WTC11 (cell line): ENCODE measurements around the gene PPP6R1. TPM values are rescaled to one million over a fixed set of nuclear protein-coding genes. Genes with fewer than 3 reads are reported as not detected.

Experiments used
- ATAC-seq: fragments of 200-7000 bp; cut with Tn5 transposase; 2 replicates; pipeline ENCODE4 v1.10.0; 2021; ENCODE audit warnings: mild to moderate bottlenecking, moderate library complexity
- CTCF ChIA-PET: fragments of 300-600 bp; sonication (Branson Sonifier 250); formaldehyde crosslinking; loops from one replicate; lab custom pipeline; 2021; ENCODE audit warnings: antibody characterized with exemption; lab: Charles Lee
- POLR2A ChIA-PET: fragments of 350-600 bp; sonication (Branson Sonifier 250); formaldehyde crosslinking; loops from one replicate; lab custom pipeline; 2021; ENCODE audit warnings: antibody characterized with exemption; lab: Charles Lee
- DNase-seq: peaks from one replicate; pipeline ENCODE4 v3.0.0; 2021; ENCODE audit warnings: low spot score
- H3K27ac Mint-ChIP-seq: 2 replicates; pipeline ENCODE4 v1.8.0; 2021; ENCODE audit warnings: mixed read lengths
- H3K27me3 Mint-ChIP-seq: 2 replicates; pipeline ENCODE4 v1.8.0; 2021; ENCODE audit warnings: low read depth, mild to moderate bottlenecking, moderate library complexity, mixed read lengths
- H3K36me3 Mint-ChIP-seq: 2 replicates; pipeline ENCODE4 v1.8.0; 2021; ENCODE audit warnings: mixed read lengths
- H3K4me1 Mint-ChIP-seq: 2 replicates; pipeline ENCODE4 v1.8.0; 2022; ENCODE audit warnings: mixed read lengths
- H3K4me3 Mint-ChIP-seq: 2 replicates; pipeline ENCODE4 v1.8.0; 2021; ENCODE audit warnings: mild to moderate bottlenecking, moderate library complexity, mixed read lengths
- H3K9me3 Mint-ChIP-seq: 2 replicates; pipeline ENCODE4 v1.8.0; 2021; ENCODE audit warnings: mixed read lengths
- ATF1 ChIP-seq: sonication (generic); formaldehyde crosslinking; IDR thresholded peaks from 2 replicates; pipeline ENCODE4 v1.8.1; 2023; ENCODE audit warnings: mild to moderate bottlenecking, moderate library complexity, missing genetic modification reagents
- CDX4 ChIP-seq: fragments of 250-450 bp; sonication (Bioruptor Pico); IDR thresholded peaks from 2 replicates; pipeline ENCODE4 v1.9.0; 2021; ENCODE audit warnings: moderate library complexity, mild to moderate bottlenecking, inconsistent platforms, borderline replicate concordance
- ELF4 ChIP-seq: sonication (generic); formaldehyde crosslinking; IDR thresholded peaks from 2 replicates; pipeline ENCODE4 v1.8.1; 2022; ENCODE audit warnings: low read depth, mild to moderate bottlenecking, moderate library complexity, missing genetic modification reagents
- ESRRA ChIP-seq: sonication (generic); formaldehyde crosslinking; IDR thresholded peaks from 2 replicates; pipeline ENCODE4 v1.8.1; 2022; ENCODE audit warnings: mild to moderate bottlenecking, missing genetic modification reagents, borderline replicate concordance
- FOXK1 ChIP-seq: sonication (generic); formaldehyde crosslinking; IDR thresholded peaks from 2 replicates; pipeline ENCODE4 v1.8.0; 2022; ENCODE audit warnings: mild to moderate bottlenecking, moderate library complexity, missing genetic modification reagents
- FOXP1 ChIP-seq: sonication (generic); formaldehyde crosslinking; IDR thresholded peaks from 2 replicates; pipeline ENCODE4 v1.8.0; 2022; ENCODE audit warnings: missing genetic modification reagents, mild to moderate bottlenecking, moderate library complexity, borderline replicate concordance
- GABPB1 ChIP-seq: sonication (generic); formaldehyde crosslinking; IDR thresholded peaks from 2 replicates; pipeline ENCODE4 v1.8.1; 2023; ENCODE audit warnings: mild to moderate bottlenecking, missing genetic modification reagents
- GRHL2 ChIP-seq: fragments of 250-450 bp; sonication (Bioruptor Pico); IDR thresholded peaks from 2 replicates; pipeline ENCODE4 v1.8.0; 2022; ENCODE audit warnings: mild to moderate bottlenecking, moderate library complexity; ENCODE audit not compliant: insufficient replicate concordance, severe bottlenecking
- GTF2I ChIP-seq: fragments of 250-450 bp; sonication (Bioruptor Pico); conservative IDR thresholded peaks from 2 replicates; pipeline ENCODE4 v1.4.0; 2021; ENCODE audit warnings: mild to moderate bottlenecking
- JUN ChIP-seq: sonication (generic); formaldehyde crosslinking; IDR thresholded peaks from 2 replicates; pipeline ENCODE4 v1.8.0; 2023; ENCODE audit warnings: mild to moderate bottlenecking, missing genetic modification reagents
- MAX ChIP-seq: sonication (generic); formaldehyde crosslinking; IDR thresholded peaks from 2 replicates; pipeline ENCODE4 v1.8.0; 2022; ENCODE audit warnings: mild to moderate bottlenecking, missing genetic modification reagents
- OVOL2 ChIP-seq: fragments of 250-450 bp; sonication (Bioruptor Pico); IDR thresholded peaks from 2 replicates; pipeline ENCODE4 v1.9.0; 2021; ENCODE audit warnings: mild to moderate bottlenecking, borderline replicate concordance
- RELA ChIP-seq: sonication (generic); formaldehyde crosslinking; IDR thresholded peaks from 2 replicates; pipeline ENCODE4 v1.8.1; 2022; ENCODE audit warnings: missing genetic modification reagents, mild to moderate bottlenecking, borderline replicate concordance
- SOX15 ChIP-seq: fragments of 250-450 bp; sonication (Bioruptor Pico); IDR thresholded peaks from 2 replicates; pipeline ENCODE4 v1.9.0; 2021; ENCODE audit warnings: mild to moderate bottlenecking
- STAT6 ChIP-seq: sonication (generic); formaldehyde crosslinking; conservative IDR thresholded peaks from 2 replicates; pipeline ENCODE4 v1.8.1; 2023; ENCODE audit warnings: mild to moderate bottlenecking, low read depth, missing genetic modification reagents, moderate library complexity
- USF2 ChIP-seq: sonication (generic); formaldehyde crosslinking; IDR thresholded peaks from 2 replicates; pipeline ENCODE4 v1.8.1; 2023; ENCODE audit warnings: mild to moderate bottlenecking, missing genetic modification reagents, moderate library complexity
- ZBTB43 ChIP-seq: sonication (generic); formaldehyde crosslinking; IDR thresholded peaks from 2 replicates; pipeline ENCODE4 v1.8.1; 2023; ENCODE audit warnings: mild to moderate bottlenecking, missing genetic modification reagents
- total RNA-seq: library from RNA; stranded (reverse); gene quantifications from 3 replicates; pipeline ENCODE4 v1.2.3, GENCODE V29; 2021
- TF ChIP-seq, protein P1 (sequence below): sonication (generic); formaldehyde crosslinking; IDR thresholded peaks from 2 replicates; pipeline ENCODE4 v1.8.0; 2022; ENCODE audit warnings: mild to moderate bottlenecking, missing genetic modification reagents
- TF ChIP-seq, protein P2 (sequence below): fragments of 250-450 bp; sonication (Bioruptor Pico); IDR thresholded peaks from 2 replicates; pipeline ENCODE4 v1.9.0; 2021; ENCODE audit warnings: mild to moderate bottlenecking

Gene PPP6R1
- total RNA-seq, 1 experiment from 2014 or later = 91.8 TPM

DNA sequence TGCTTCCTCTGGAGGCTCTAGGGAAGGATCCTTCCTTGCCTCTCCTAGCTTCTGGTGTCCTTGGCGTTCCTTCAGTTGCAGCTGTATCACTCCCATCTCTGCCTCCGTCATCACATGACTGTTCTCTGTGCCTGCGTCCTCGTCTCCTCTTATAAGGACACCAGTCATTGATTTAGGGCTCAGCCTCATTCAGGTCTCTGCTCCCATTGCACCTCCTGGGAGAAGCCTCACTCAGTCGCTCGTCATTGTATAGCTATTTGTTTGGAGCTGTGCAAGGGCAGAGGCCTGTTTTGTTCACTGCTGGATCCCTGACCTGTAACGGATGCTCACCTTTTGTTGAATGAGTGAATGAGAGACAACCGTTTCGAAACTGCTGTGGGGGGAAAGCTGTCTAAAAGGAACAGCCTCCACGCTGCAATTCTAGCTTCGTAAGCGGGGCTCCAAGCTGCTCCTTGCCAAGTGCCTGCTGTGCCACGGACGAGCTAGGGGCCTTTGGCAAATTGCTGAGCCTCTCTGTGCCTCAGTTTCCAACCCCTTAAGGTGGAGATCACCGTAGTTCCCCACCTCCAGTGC, 42.2 kb upstream of the PPP6R1 start:
- peaks cover 25% of the 10 kb centered on the region for H3K4me1 Mint-ChIP-seq
- H3K4me3 Mint-ChIP-seq = peak overlapping the region; percentile 58
- no peak for TF ChIP-seq OVOL2 (CRISPR knock-in tag)
- 0 out of 2 replicates have a peak, but pooled peaks have one; percentile 38 for TF ChIP-seq FOXP1
- ChIA-PET POLR2A (interaction anchor here (0.6 to 1.9 kb wide), 5 partner anchors 39 to 106 kb away, joined by 3 to 11 read pairs (median 7); partner anchors contain the start of gene KMT5C), CTCF (interaction anchor here (0.6 to 2.8 kb wide), 50 partner anchors 9 to 822 kb away, joined by 3 to 35 read pairs (median 4); partner anchors contain the start of genes BRSK1, DNAAF3, HSPBP1 and IL11)
- H3K27ac Mint-ChIP-seq = peak overlapping the region; percentile 79
- H3K27me3 Mint-ChIP-seq = no peaks in the 10 kb centered on the region
- ATAC-seq (no peak), DNase-seq (no peak)
- peaks cover 30% of the 10 kb centered on the region for H3K36me3 Mint-ChIP-seq
- H3K9me3 Mint-ChIP-seq = no peaks in the 10 kb centered on the region

DNA sequence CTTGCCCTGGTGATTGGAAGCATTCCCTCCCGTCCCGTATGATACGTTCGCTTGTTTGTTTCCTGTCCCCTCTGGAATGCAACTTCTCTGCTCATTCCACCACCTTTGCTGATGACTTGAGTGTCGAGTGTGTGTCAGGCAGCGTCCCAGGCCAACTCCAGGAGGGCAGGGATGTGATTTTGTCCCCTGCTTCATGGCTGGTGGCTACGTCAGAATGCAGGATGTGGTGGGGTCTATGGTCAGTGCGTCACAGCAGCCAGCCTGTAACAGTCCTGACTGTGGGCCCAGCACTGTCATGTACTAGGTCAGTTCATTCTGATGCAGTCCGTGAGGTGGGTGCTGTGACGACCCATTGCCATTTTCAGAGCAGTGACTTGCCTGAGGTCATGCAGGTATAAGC, 41.2 kb upstream of the PPP6R1 start:
- ATAC-seq (no peak), DNase-seq (no peak)
- peaks cover 19% of the 10 kb centered on the region for H3K4me1 Mint-ChIP-seq
- no peak overlapping the region for H3K27ac Mint-ChIP-seq
- no peak for TF ChIP-seq JUN
- TF ChIP-seq GRHL2 = no peak
- no peak for TF ChIP-seq GABPB1 (CRISPR knock-in tag)
- no peak for TF ChIP-seq SOX15
- TF ChIP-seq GTF2I (CRISPR knock-in tag) = no peak
- TF ChIP-seq, protein P1, sequence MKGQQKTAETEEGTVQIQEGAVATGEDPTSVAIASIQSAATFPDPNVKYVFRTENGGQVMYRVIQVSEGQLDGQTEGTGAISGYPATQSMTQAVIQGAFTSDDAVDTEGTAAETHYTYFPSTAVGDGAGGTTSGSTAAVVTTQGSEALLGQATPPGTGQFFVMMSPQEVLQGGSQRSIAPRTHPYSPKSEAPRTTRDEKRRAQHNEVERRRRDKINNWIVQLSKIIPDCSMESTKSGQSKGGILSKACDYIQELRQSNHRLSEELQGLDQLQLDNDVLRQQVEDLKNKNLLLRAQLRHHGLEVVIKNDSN = no peak
- TF ChIP-seq ESRRA (CRISPR knock-in tag) = no peak
- no peak for TF ChIP-seq ZBTB43 (CRISPR knock-in tag)
- TF ChIP-seq MAX (CRISPR knock-in tag) = no peak
- no peak for TF ChIP-seq USF2
- TF ChIP-seq ELF4 (CRISPR knock-in tag) = no peak
- TF ChIP-seq FOXK1 (CRISPR knock-in tag) = no peak
- no peak for TF ChIP-seq ATF1 (CRISPR knock-in tag)
- TF ChIP-seq, protein P2, sequence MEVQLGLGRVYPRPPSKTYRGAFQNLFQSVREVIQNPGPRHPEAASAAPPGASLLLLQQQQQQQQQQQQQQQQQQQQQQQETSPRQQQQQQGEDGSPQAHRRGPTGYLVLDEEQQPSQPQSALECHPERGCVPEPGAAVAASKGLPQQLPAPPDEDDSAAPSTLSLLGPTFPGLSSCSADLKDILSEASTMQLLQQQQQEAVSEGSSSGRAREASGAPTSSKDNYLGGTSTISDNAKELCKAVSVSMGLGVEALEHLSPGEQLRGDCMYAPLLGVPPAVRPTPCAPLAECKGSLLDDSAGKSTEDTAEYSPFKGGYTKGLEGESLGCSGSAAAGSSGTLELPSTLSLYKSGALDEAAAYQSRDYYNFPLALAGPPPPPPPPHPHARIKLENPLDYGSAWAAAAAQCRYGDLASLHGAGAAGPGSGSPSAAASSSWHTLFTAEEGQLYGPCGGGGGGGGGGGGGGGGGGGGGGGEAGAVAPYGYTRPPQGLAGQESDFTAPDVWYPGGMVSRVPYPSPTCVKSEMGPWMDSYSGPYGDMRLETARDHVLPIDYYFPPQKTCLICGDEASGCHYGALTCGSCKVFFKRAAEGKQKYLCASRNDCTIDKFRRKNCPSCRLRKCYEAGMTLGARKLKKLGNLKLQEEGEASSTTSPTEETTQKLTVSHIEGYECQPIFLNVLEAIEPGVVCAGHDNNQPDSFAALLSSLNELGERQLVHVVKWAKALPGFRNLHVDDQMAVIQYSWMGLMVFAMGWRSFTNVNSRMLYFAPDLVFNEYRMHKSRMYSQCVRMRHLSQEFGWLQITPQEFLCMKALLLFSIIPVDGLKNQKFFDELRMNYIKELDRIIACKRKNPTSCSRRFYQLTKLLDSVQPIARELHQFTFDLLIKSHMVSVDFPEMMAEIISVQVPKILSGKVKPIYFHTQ (CRISPR knock-in tag) = no peak
- TF ChIP-seq CDX4 (CRISPR knock-in tag) = no peak
- no peak for TF ChIP-seq STAT6 (CRISPR knock-in tag)
- TF ChIP-seq RELA (CRISPR knock-in tag) = no peak
- ChIA-PET CTCF (interaction anchor here (1.1 to 2.6 kb wide), 2 partner anchors 9 to 20 kb away, joined by 3 to 19 read pairs; partner anchors contain the start of gene HSPBP1), POLR2A (no interaction called here)
- H3K9me3 Mint-ChIP-seq = no peaks in the 10 kb centered on the region
- no peaks in the 10 kb centered on the region for H3K27me3 Mint-ChIP-seq
- no peak overlapping the region for H3K4me3 Mint-ChIP-seq
- peaks cover 33% of the 10 kb centered on the region for H3K36me3 Mint-ChIP-seq
